Measurements from ENCODE around the gene CCDC33. TPM values are rescaled to one million over a fixed set of nuclear protein-coding genes. Genes with fewer than 3 reads are reported as not detected.

The CCDC33 gene
- total RNA-seq, 1 donor from 2014 or later = not detected

- no peaks in the 10 kb centered on the region for H3K36me3 Mint-ChIP-seq (ENCODE audit: low read depth)
- H3K9me3 Mint-ChIP-seq = no peaks in the 10 kb centered on the region
- DNase-seq (ENCODE audit: low spot score) = no peak
- no peaks in the 10 kb centered on the region for H3K4me1 Mint-ChIP-seq (ENCODE audit: low read depth)
- H3K27me3 Mint-ChIP-seq (ENCODE audit: low read depth) = peaks cover 7% of the 10 kb centered on the region
- intact Hi-C loops (cut with micrococcal nuclease) = no loop called here
- H3K4me3 Mint-ChIP-seq (ENCODE audit: low read depth) = no peak overlapping the region
- H3K27ac Mint-ChIP-seq = no peak overlapping the region
These were observed 23.1 kb downstream of the CCDC33 start for GRCh38 chr15:74259292-74259648.

GRCh38 chr15:74259821-74260607 is 23.9 kb downstream of the CCDC33 start:
- DNase-seq (ENCODE audit: low spot score) = no peak
- Mint-ChIP-seq H3K4me3 (ENCODE audit: low read depth) (no peak overlapping the region), H3K27ac (no peak overlapping the region), H3K4me1 (ENCODE audit: low read depth) (no peaks in the 10 kb centered on the region), H3K9me3 (no peaks in the 10 kb centered on the region), H3K36me3 (ENCODE audit: low read depth) (no peaks in the 10 kb centered on the region), H3K27me3 (ENCODE audit: low read depth) (peaks cover 7% of the 10 kb centered on the region)
- intact Hi-C loops (cut with micrococcal nuclease) = no loop called here

- DNase-seq (ENCODE audit: low spot score) = no peak
- H3K4me3 Mint-ChIP-seq (ENCODE audit: low read depth) = no peak overlapping the region
- no peaks in the 10 kb centered on the region for H3K36me3 Mint-ChIP-seq (ENCODE audit: low read depth)
- H3K4me1 Mint-ChIP-seq (ENCODE audit: low read depth) = no peaks in the 10 kb centered on the region
- peaks cover 7% of the 10 kb centered on the region for H3K27me3 Mint-ChIP-seq (ENCODE audit: low read depth)
- H3K27ac Mint-ChIP-seq = no peak overlapping the region
- no peaks in the 10 kb centered on the region for H3K9me3 Mint-ChIP-seq
- intact Hi-C loops (cut with micrococcal nuclease) = no loop called here
These were observed 24.9 kb downstream of the CCDC33 start for GRCh38 chr15:74261041-74261440.

- no peak overlapping the region for H3K27ac Mint-ChIP-seq
- no peak for DNase-seq (ENCODE audit: low spot score)
- intact Hi-C loops (cut with micrococcal nuclease) = no loop called here
- H3K4me3 Mint-ChIP-seq (ENCODE audit: low read depth) = no peak overlapping the region
- peaks cover 7% of the 10 kb centered on the region for H3K27me3 Mint-ChIP-seq (ENCODE audit: low read depth)
- H3K36me3 Mint-ChIP-seq (ENCODE audit: low read depth) = no peaks in the 10 kb centered on the region
- H3K4me1 Mint-ChIP-seq (ENCODE audit: low read depth) = no peaks in the 10 kb centered on the region
- H3K9me3 Mint-ChIP-seq = no peaks in the 10 kb centered on the region
These were observed 25.6 kb downstream of the CCDC33 start for GRCh38 chr15:74261685-74262084.

GRCh38 chr15:74262151-74262550 is 26.0 kb downstream of the CCDC33 start:
- no peak for DNase-seq (ENCODE audit: low spot score)
- no peaks in the 10 kb centered on the region for H3K4me1 Mint-ChIP-seq (ENCODE audit: low read depth)
- H3K4me3 Mint-ChIP-seq (ENCODE audit: low read depth) = no peak overlapping the region

GRCh38 chr15:74262625-74263024 is 26.5 kb downstream of the CCDC33 start:
- no peaks in the 10 kb centered on the region for H3K9me3 Mint-ChIP-seq
- no peak overlapping the region for H3K27ac Mint-ChIP-seq
- intact Hi-C loops (cut with micrococcal nuclease) = no loop called here
- no peak overlapping the region for H3K4me3 Mint-ChIP-seq (ENCODE audit: low read depth)
- DNase-seq (ENCODE audit: low spot score) = no peak
- peaks cover 7% of the 10 kb centered on the region for H3K27me3 Mint-ChIP-seq (ENCODE audit: low read depth)
- no peaks in the 10 kb centered on the region for H3K4me1 Mint-ChIP-seq (ENCODE audit: low read depth)
- no peaks in the 10 kb centered on the region for H3K36me3 Mint-ChIP-seq (ENCODE audit: low read depth)

More at GRCh38 chr15:74262151-74262550, 26.0 kb downstream of the CCDC33 start:
- Mint-ChIP-seq H3K9me3 (no peaks in the 10 kb centered on the region), H3K36me3 (ENCODE audit: low read depth) (no peaks in the 10 kb centered on the region), H3K27me3 (ENCODE audit: low read depth) (peaks cover 7% of the 10 kb centered on the region), H3K27ac (no peak overlapping the region)
- intact Hi-C loops (cut with micrococcal nuclease) = no loop called here

- Mint-ChIP-seq H3K27me3 (ENCODE audit: low read depth) (peaks cover 7% of the 10 kb centered on the region), H3K36me3 (ENCODE audit: low read depth) (no peaks in the 10 kb centered on the region)
These were observed 27.3 kb downstream of the CCDC33 start for GRCh38 chr15:74263466-74263865.

GRCh38 chr15:74264081-74264501 is 28.0 kb downstream of the CCDC33 start:
- Mint-ChIP-seq H3K27ac (no peak overlapping the region), H3K36me3 (ENCODE audit: low read depth) (no peaks in the 10 kb centered on the region), H3K9me3 (no peaks in the 10 kb centered on the region), H3K27me3 (ENCODE audit: low read depth) (peaks cover 7% of the 10 kb centered on the region), H3K4me1 (ENCODE audit: low read depth) (no peaks in the 10 kb centered on the region), H3K4me3 (ENCODE audit: low read depth) (no peak overlapping the region)
- intact Hi-C loops (cut with micrococcal nuclease) = no loop called here
- no peak for DNase-seq (ENCODE audit: low spot score)

More at GRCh38 chr15:74263466-74263865, 27.3 kb downstream of the CCDC33 start:
- no peak for DNase-seq (ENCODE audit: low spot score)
- no peak overlapping the region for H3K4me3 Mint-ChIP-seq (ENCODE audit: low read depth)
- H3K4me1 Mint-ChIP-seq (ENCODE audit: low read depth) = no peaks in the 10 kb centered on the region
- intact Hi-C loops (cut with micrococcal nuclease) = no loop called here
- H3K9me3 Mint-ChIP-seq = no peaks in the 10 kb centered on the region
- H3K27ac Mint-ChIP-seq = no peak overlapping the region

GRCh38 chr15:74265046-74265639 is 29.0 kb downstream of the CCDC33 start:
- H3K27me3 Mint-ChIP-seq (ENCODE audit: low read depth) = peaks cover 9% of the 10 kb centered on the region
- H3K27ac Mint-ChIP-seq = no peak overlapping the region
- H3K4me1 Mint-ChIP-seq (ENCODE audit: low read depth) = no peaks in the 10 kb centered on the region
- no peak overlapping the region for H3K4me3 Mint-ChIP-seq (ENCODE audit: low read depth)
- H3K9me3 Mint-ChIP-seq = no peaks in the 10 kb centered on the region
- H3K36me3 Mint-ChIP-seq (ENCODE audit: low read depth) = no peaks in the 10 kb centered on the region
- intact Hi-C loops (cut with micrococcal nuclease) = no loop called here
- DNase-seq (ENCODE audit: low spot score) = no peak

GRCh38 chr15:74268020-74268419 is 31.9 kb downstream of the CCDC33 start:
- Mint-ChIP-seq H3K4me1 (ENCODE audit: low read depth) (no peaks in the 10 kb centered on the region), H3K9me3 (no peaks in the 10 kb centered on the region), H3K36me3 (ENCODE audit: low read depth) (no peaks in the 10 kb centered on the region), H3K4me3 (ENCODE audit: low read depth) (no peak overlapping the region), H3K27ac (no peak overlapping the region), H3K27me3 (ENCODE audit: low read depth) (peaks cover 12% of the 10 kb centered on the region)
- intact Hi-C loops (cut with micrococcal nuclease) = no loop called here
- DNase-seq (ENCODE audit: low spot score) = no peak

GRCh38 chr15:74269362-74270035 is 33.4 kb downstream of the CCDC33 start:
- no peak for DNase-seq (ENCODE audit: low spot score)
- peaks cover 6% of the 10 kb centered on the region for H3K27me3 Mint-ChIP-seq (ENCODE audit: low read depth)
- H3K36me3 Mint-ChIP-seq (ENCODE audit: low read depth) = no peaks in the 10 kb centered on the region
- intact Hi-C loops (cut with micrococcal nuclease) = no loop called here
- no peaks in the 10 kb centered on the region for H3K9me3 Mint-ChIP-seq
- no peak overlapping the region for H3K27ac Mint-ChIP-seq
- H3K4me3 Mint-ChIP-seq (ENCODE audit: low read depth) = no peak overlapping the region
- H3K4me1 Mint-ChIP-seq (ENCODE audit: low read depth) = no peaks in the 10 kb centered on the region

- Mint-ChIP-seq H3K27ac (no peak overlapping the region), H3K4me3 (ENCODE audit: low read depth) (no peak overlapping the region), H3K27me3 (ENCODE audit: low read depth) (peaks cover 6% of the 10 kb centered on the region), H3K4me1 (ENCODE audit: low read depth) (no peaks in the 10 kb centered on the region), H3K36me3 (ENCODE audit: low read depth) (no peaks in the 10 kb centered on the region), H3K9me3 (no peaks in the 10 kb centered on the region)
- intact Hi-C loops (cut with micrococcal nuclease) = no loop called here
- DNase-seq (ENCODE audit: low spot score) = no peak
These were observed 34.0 kb downstream of the CCDC33 start for GRCh38 chr15:74270155-74270554.

- Mint-ChIP-seq H3K27me3 (ENCODE audit: low read depth) (peaks cover 6% of the 10 kb centered on the region), H3K36me3 (ENCODE audit: low read depth) (no peaks in the 10 kb centered on the region), H3K9me3 (no peaks in the 10 kb centered on the region), H3K4me3 (ENCODE audit: low read depth) (no peak overlapping the region), H3K4me1 (ENCODE audit: low read depth) (no peaks in the 10 kb centered on the region), H3K27ac (no peak overlapping the region)
- intact Hi-C loops (cut with micrococcal nuclease) = no loop called here
- no peak for DNase-seq (ENCODE audit: low spot score)
These were observed 34.9 kb downstream of the CCDC33 start for GRCh38 chr15:74270854-74271520.
